GM04504 (cell line): ENCODE data around the gene CIDEA.
"Not testable (repeated sequence)": the region's sequence is repeated elsewhere in the genome, so short reads cannot be mapped to it uniquely, and the experiment has no call there.

Experiments
- DNase-seq: peaks from one replicate; pipeline ENCODE4 v3.0.0-alpha.2; 2012; ENCODE audit warnings: low read depth

CIDEA gene

DNA sequence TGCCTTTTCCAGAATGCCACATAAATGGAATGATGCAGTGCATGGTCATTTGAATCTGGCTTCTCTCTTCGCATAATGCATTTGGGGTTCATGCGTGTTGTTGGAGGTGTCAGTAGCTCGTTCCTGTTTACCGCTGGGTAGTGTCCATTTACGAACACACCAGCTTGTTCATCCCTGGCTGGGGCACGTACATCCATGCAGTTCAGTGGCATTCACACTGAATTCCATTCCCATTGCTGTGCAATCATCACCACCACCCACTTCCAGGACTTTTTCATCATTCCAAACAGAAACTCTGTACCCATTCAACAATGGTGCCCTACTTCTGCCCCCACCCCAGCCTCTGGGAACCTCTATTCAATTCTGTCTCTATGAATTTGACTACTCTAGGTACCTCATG is 14.7 kb upstream of the CIDEA start:
- no peak for DNase-seq

- DNase-seq: no peak
These were observed 11.4 kb upstream of the CIDEA start for GRCh38 chr18:12242658-12243260.

- not testable (repeated sequence) for DNase-seq
These were observed 10.9 kb upstream of the CIDEA start for GRCh38 chr18:12243272-12243671.

- no peak for DNase-seq
These were observed 8.4 kb upstream of the CIDEA start for GRCh38 chr18:12245793-12246135.

DNA sequence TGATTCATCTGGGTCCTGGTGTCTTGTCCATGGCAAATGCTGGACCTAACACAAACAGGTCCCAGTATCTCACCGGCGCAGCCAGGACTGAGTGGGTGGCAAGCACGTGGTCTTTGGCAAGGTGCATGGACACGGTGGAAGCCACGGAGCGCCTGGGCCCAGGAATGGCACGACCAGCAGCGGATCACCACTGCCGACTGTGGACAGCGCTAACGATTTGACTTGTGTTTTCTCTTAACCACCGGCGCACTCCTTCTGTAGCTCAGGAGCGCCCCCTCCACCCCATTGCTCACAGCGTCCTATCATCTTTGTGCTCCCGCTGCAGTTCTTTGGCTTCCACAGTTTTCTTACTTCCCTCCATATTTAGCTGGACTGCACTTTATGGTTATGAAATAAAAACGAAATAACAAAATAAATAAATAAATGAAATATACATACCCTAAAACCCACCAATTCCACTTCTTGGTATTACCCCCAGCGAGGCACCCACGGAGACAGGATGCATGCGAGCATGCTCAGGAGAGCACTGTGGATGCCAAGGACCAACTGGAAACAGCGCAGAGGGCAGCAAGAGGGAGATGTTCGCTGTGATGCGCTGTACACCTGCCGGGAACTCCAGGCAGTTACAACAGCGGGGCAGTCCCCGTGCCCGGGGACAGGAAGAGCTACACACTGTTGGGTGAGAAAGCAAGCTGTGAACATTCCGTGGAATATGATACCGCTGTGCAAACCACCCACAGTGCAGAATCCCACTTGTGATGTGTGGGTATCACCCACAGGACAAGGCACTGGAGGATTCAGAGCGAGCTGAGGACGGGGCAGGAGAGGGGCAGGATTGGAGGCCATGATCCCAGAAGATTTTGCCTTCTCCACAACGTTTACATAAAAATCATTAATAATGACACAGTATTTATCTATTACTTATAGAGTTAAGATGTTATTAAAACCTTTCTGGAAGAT is 7.0 kb upstream of the CIDEA start:
- DNase-seq: no peak

GRCh38 chr18:12247946-12248345 is 6.2 kb upstream of the CIDEA start:
- DNase-seq: no peak

GRCh38 chr18:12248926-12249720 is 5.0 kb upstream of the CIDEA start:
- no peak for DNase-seq

GRCh38 chr18:12251311-12251710 is 2.9 kb upstream of the CIDEA start:
- DNase-seq: no peak

DNA sequence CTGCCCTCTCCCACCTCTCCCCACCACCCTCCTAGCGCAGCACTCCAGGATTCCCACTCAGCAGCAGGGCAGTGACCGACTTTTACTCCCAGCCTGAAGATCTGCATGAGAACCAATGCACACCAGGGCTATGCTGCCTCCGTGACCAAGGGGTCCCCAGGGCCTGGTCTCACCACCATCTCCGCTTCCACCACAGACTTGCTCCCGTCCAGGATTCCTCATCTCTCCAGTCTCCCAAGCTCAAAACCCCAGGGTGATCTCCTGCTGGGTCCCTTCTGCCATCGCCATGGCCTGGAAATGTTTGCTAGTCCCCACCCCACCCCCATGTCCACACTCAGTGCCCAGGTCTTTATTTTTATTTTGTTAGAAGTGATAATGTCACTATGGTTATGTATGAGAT is 2.1 kb upstream of the CIDEA start:
- no peak for DNase-seq

- DNase-seq: no peak
These were observed 1.1 kb upstream of the CIDEA start for GRCh38 chr18:12253027-12253426.

DNA sequence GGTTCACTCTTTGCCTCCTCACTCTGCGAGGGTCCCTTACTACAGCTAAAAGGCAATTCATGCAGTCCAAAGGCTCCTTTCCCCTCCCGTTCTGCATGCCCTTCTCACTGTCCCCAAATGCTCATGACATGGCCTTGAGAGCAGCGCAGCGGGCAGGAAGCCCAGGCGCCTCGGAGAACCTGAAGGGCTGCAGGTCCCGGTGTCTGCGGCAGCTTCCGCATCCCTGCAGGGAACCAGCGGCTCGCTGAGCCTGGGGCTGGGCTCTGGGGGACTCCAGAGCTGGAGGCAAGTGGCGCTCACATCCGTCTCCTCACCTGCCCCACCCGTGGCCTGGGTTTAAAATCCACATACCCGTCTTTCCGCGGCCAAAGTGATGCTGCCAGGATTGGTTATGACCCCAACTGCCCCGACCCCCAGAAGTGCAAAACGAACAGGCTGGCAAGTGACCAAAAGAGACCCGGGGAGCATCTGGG is 462 bp upstream of the CIDEA start:
- DNase-seq: no peak

GRCh38 chr18:12254820-12255511 is 805 bp downstream of the CIDEA start:
- no peak for DNase-seq

DNA sequence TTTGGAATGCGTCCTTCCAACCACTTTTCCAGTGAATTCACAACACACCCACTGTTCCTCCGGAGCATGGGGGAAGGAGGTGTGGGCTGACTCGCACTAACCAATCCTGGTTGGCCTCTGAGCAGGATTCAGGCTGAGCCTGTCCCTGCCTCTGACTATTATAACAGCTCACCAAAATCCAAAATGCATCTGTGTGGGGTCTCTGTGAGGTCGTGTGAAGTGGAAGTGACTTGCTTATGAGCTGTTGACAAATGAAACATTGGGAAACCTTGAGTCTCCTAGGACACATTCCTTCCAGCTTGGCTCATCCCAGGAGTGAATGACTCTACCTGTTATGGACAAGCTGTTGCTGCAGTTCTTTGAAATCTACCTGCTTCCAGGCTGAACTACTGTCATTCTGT is 1.5 kb downstream of the CIDEA start:
- no peak for DNase-seq

DNA sequence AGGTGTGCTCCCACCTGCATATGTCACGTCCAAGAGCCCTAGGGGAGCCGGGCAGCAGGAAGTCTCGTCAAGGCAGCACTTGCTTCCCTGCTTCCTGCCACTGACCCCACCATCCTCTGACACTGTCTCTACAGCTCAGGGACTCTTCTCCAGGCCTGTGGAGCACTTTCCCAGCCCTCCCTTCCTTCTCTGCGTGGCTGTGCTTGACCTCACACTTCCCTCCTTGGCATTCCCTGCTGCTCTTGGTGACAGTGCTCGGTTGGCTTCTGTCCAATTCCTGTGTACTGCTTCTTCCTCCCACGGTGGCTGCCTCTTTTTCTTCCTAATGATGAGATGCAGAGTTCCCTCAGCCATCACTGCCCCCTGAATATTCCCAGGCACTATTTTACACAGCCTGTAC is 2.8 kb downstream of the CIDEA start:
- DNase-seq: no peak

- DNase-seq: no peak
These were observed 4.0 kb downstream of the CIDEA start for GRCh38 chr18:12257996-12258718.

GRCh38 chr18:12258719-12259705 is 4.9 kb downstream of the CIDEA start:
- no peak for DNase-seq

GRCh38 chr18:12262748-12263147 is 8.6 kb downstream of the CIDEA start:
- DNase-seq: no peak

DNA sequence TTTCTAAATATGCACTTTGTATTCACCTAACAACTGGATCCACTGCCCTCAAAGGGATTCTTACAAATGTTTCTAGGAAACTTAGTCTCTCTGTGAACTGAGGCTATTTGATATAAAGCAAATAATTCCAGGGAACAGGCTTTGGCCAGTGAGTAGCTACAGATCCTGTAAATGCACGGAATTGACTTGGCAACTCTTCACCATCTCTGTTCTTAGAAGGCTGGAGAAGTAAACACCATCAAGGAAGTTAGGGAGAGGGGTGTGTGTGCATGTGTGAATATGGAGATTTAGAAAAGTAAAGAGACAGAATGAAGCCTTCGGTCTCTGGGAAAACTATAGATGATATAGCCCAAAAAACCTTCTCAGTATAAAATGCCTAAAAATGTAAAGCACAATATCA is 10.7 kb downstream of the CIDEA start:
- DNase-seq: no peak

GRCh38 chr18:12271376-12272235 is 17.4 kb downstream of the CIDEA start:
- DNase-seq: peak; percentile 60
